Breast epithelium (tissue), 3 donors: ENCODE measurements around the gene TSC1.

ENCODE experiments used
- CTCF ChIP-seq, 3 donors: fragments of 450-650 bp; IDR thresholded peaks; one replicate each; pipeline ENCODE4 v1.5.1; 2016 to 2017; ENCODE audit warnings: antibody characterized with exemption in 3 of 3, mild to moderate bottlenecking in 3 of 3, moderate library complexity in 3 of 3
- POLR2A ChIP-seq: fragments of 450-650 bp; IDR thresholded peaks from one replicate; pipeline ENCODE4 v1.6.1; 2016; ENCODE audit warnings: antibody characterized with exemption, mild to moderate bottlenecking, moderate library complexity
- POLR2AphosphoS5 ChIP-seq, 3 donors: sonication (generic); formaldehyde crosslinking; IDR thresholded peaks; one replicate each; pipeline ENCODE4 v1.6.1; 2017; ENCODE audit warnings: antibody characterized with exemption in 3 of 3

GRCh38 chr9:132988244-132989013 lies 44.0 kb upstream of the TSC1 start:
- TF ChIP-seq CTCF (IDR thresholded peaks at IDR 0.05): no peak
- TF ChIP-seq POLR2AphosphoS5 (IDR thresholded peaks at IDR 0.05): no peak
- no peak for TF ChIP-seq POLR2A
